Activated T-helper 17 cell treated with anti-CD3 and anti-CD28 coated beads, Interleukin-2, amount 50 U/mL, for 72 hours (primary cell): ENCODE measurements around the gene RAET1E. TPM values are rescaled to one million over a fixed set of nuclear protein-coding genes. Genes with fewer than 3 reads are reported as not detected.
"Not testable (repeated sequence)": the region's sequence is repeated elsewhere in the genome, so short reads cannot be mapped to it uniquely, and the experiment has no call there.

Source experiments
- ATAC-seq: fragments of 150-1000 bp; cut with Tn5 transposase; replicated peaks from 2 replicates; pipeline ENCODE4 v1.10.0; 2021; ENCODE audit warnings: mild to moderate bottlenecking, moderate library complexity
- H3K27ac Mint-ChIP-seq: one replicate; pipeline ENCODE4 v1.8.0; 2022; ENCODE audit warnings: mixed read lengths
- H3K27me3 Mint-ChIP-seq: one replicate; pipeline ENCODE4 v1.8.0; 2022; ENCODE audit warnings: mixed read lengths
- H3K36me3 Mint-ChIP-seq: one replicate; pipeline ENCODE4 v1.8.0; 2022; ENCODE audit warnings: low read depth, mild to moderate bottlenecking, mixed read lengths
- H3K4me1 Mint-ChIP-seq: one replicate; pipeline ENCODE4 v1.8.0; 2022; ENCODE audit warnings: mixed read lengths
- H3K4me3 Mint-ChIP-seq: one replicate; pipeline ENCODE4 v1.8.0; 2022; ENCODE audit warnings: mild to moderate bottlenecking, mixed read lengths
- H3K9me3 Mint-ChIP-seq: one replicate; pipeline ENCODE4 v1.8.0; 2022; ENCODE audit warnings: mixed read lengths
- total RNA-seq, 2 donors: library from RNA; stranded (reverse); gene quantifications; one replicate each; pipeline ENCODE4 v1.2.3, GENCODE V29; 2022

Gene RAET1E
- total RNA-seq, 2 donors from 2014 or later: 0.99 to 4.9 TPM

DNA sequence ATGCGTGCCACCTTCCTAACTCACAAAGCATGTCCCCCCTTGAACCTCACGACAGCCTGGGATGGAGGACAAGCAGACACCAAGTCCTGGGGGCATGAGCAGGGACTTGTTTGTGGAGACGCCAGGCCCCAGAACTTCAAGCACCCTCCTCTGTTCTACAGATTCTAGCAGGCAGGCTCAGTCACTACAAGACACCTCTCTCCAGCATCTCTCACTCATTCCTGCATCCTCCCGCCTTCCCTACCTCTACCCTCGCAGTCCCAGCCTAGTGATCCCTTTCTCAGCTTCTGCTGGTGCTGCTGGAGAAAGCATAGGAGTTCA lies 37.4 kb downstream of the RAET1E start:
- Mint-ChIP-seq H3K27me3 (no peaks in the 10 kb centered on the region), H3K27ac (no peak overlapping the region), H3K9me3 (no peaks in the 10 kb centered on the region), H3K4me3 (no peak overlapping the region), H3K4me1 (peaks cover 3% of the 10 kb centered on the region), H3K36me3 (no peaks in the 10 kb centered on the region)
- no peak for ATAC-seq

DNA sequence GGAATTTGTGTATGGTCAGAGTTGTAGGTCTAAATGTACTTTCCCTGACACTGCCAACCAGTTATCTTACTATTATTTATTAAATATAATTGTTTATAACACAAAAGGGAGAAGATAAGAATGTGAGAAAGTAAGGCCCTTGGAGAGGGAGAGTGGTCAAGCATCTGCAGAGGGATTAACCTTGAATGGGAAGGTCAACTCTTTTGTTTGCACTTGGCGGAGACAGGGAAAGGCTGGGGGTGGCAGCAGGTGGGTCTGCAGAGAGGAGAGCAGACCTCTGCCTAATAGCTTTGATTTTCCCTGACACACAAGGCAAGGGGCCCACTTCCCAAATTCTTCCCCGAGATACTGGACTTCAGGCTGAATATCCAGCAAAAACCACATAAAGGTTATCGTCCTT lies 38.0 kb downstream of the RAET1E start:
- peaks cover 3% of the 10 kb centered on the region for H3K4me1 Mint-ChIP-seq
- no peaks in the 10 kb centered on the region for H3K27me3 Mint-ChIP-seq
- H3K27ac Mint-ChIP-seq: no peak overlapping the region
- ATAC-seq: no peak
- no peak overlapping the region for H3K4me3 Mint-ChIP-seq
- H3K36me3 Mint-ChIP-seq: no peaks in the 10 kb centered on the region
- H3K9me3 Mint-ChIP-seq: no peaks in the 10 kb centered on the region

DNA sequence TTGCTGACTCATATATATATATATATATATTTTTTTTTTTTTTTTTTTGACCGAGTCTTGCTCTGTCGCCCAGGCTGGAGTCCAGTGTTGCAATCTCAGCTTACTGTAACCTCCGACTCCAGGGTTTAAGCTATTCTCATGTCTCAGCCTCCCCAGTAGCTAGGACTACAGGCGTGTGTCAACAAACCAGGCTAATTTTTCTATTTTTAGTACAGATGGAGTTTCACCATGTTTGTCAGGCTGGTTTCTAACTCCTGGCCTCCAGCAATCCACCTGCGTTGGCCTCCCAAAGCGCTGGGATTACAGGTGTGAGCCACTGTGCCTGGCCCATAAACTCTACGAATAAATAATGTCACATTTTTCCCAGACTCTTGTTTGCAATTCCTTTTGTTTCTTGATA lies 38.5 kb downstream of the RAET1E start:
- peaks cover 3% of the 10 kb centered on the region for H3K4me1 Mint-ChIP-seq
- no peak for ATAC-seq
- H3K4me3 Mint-ChIP-seq: no peak overlapping the region
- no peaks in the 10 kb centered on the region for H3K9me3 Mint-ChIP-seq
- no peaks in the 10 kb centered on the region for H3K27me3 Mint-ChIP-seq
- H3K36me3 Mint-ChIP-seq: no peaks in the 10 kb centered on the region
- no peak overlapping the region for H3K27ac Mint-ChIP-seq

DNA sequence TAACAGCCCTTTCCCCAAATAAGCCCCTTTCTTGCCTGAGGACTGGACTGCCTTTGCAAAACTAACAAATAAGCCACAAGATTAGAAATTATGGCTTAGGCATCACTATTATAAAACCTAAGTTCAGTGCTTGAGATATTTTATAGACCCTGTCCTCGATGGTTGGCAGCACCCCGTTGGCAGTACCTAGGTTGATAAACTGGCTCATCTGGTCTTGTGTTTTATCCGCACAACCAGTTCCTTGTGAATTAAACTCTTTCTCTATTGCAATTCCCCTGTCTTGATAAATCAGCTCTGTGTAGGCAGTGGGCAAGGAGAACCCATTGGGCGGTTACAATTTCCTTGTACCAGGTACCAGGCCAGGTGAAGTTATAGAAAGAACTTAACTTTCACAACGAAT lies 40.4 kb downstream of the RAET1E start:
- no peaks in the 10 kb centered on the region for H3K36me3 Mint-ChIP-seq
- no peak overlapping the region for H3K4me3 Mint-ChIP-seq
- no peaks in the 10 kb centered on the region for H3K9me3 Mint-ChIP-seq
- no peaks in the 10 kb centered on the region for H3K27me3 Mint-ChIP-seq
- no peak for ATAC-seq
- peaks cover 7% of the 10 kb centered on the region for H3K4me1 Mint-ChIP-seq
- H3K27ac Mint-ChIP-seq: no peak overlapping the region

DNA sequence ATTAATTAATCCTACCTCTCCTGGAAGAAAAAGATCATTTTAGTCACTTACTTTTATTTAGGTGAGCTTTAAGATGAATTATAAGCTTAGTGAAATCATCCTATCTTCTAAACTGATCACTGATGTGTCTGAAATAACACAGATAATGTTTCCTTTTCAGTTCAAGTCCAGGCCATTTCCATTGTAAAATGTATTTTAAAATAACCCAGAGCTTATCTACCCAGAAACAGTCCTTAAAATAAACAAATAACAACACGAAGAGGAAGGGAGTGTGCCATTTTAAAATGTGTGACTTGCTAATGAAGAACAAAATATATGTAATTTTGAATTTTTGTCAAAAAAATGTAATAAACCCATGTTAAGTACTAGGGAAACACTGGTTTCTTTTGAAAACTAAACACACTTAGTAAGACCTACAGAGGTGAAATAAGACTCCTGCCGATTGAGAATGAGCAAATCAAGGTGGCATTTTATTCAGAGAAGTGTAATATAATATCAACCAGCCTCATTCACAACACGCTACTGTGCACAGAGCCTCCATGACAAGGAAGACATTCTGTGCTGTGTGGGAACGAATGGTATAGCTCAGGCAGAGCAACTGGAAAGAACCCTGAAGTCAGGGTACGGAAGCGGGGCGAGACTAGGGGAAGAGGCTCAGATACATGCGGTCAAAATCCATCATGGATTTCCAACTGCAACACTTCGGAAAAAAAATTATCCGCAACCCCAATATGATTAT lies 41.5 kb downstream of the RAET1E start:
- Mint-ChIP-seq H3K4me3 (no peak overlapping the region), H3K27me3 (no peaks in the 10 kb centered on the region), H3K9me3 (no peaks in the 10 kb centered on the region), H3K27ac (no peak overlapping the region), H3K36me3 (no peaks in the 10 kb centered on the region), H3K4me1 (peaks cover 14% of the 10 kb centered on the region)
- ATAC-seq: no peak

DNA sequence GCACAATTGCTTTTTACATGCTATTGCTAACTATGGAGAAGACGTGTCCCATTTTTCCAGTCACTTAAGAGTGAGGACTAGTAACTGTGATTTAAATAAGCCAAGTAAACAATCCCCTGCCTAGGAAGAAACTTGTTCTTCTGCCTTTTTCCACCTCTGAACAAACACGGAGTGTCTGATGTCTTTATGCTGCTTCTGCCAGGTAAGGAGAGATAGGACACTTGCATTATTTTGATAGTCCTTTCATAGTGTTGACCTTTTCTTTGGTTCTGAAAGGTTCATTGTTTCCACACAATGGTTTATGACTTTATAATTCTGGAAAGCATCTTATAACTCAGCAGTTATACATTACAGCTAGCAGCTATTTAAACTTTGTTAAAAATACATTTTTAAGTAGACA lies 42.2 kb downstream of the RAET1E start:
- no peak overlapping the region for H3K27ac Mint-ChIP-seq
- H3K27me3 Mint-ChIP-seq: no peaks in the 10 kb centered on the region
- peaks cover 16% of the 10 kb centered on the region for H3K4me1 Mint-ChIP-seq
- no peak for ATAC-seq
- H3K4me3 Mint-ChIP-seq: no peak overlapping the region
- H3K36me3 Mint-ChIP-seq: no peaks in the 10 kb centered on the region
- H3K9me3 Mint-ChIP-seq: no peaks in the 10 kb centered on the region

DNA sequence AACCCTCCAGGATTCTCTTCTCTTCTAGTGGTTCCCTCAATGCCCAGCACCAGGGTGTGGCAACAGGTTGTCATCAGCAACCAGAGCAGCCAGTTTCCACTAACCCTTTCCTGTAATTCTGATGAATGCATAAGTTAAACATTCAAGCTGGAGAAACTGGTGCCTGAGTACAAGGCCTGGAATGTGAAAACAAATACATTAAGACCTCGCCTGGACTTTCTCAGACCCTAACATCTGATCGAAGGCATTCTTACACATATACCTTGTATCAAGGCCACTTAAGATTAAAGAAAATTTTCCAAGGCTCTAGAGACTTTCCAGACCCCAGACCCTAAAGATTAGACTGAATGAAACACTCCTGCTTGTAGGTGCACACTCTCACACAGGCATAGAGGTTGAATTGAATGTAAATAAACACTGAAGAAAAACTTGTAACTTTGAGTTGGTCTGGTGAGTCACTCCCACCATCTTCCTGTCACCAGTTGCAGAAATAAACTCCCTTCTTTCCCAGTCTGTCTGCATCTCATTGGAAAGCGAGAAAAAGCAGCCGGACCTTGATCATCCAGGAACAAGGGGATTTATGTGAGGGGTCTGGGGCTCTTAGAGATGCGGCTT lies 42.8 kb downstream of the RAET1E start:
- Mint-ChIP-seq H3K27ac (no peak overlapping the region), H3K4me3 (no peak overlapping the region), H3K9me3 (no peaks in the 10 kb centered on the region), H3K36me3 (no peaks in the 10 kb centered on the region), H3K27me3 (no peaks in the 10 kb centered on the region), H3K4me1 (peaks cover 16% of the 10 kb centered on the region)
- no peak for ATAC-seq

DNA sequence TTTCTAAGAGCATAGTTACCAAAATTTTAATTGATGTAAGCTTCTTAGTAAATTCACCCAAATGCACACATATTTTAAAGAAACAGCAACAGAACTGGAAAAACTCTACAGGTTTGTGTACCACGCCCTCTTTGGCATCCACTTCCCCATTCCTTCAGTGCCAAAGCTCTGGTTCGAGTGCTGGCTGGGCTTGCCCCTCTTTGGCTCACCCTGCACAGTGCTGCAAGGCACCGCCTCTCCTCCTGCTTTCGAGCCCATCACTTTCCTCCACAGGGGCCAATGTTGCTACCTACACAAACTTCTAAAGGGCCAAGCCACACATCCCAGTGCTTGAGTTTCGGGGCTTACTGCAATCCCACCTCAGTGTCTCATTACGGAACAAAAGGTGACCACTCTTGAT lies 43.4 kb downstream of the RAET1E start:
- Mint-ChIP-seq H3K4me1 (peaks cover 16% of the 10 kb centered on the region), H3K36me3 (no peaks in the 10 kb centered on the region), H3K27me3 (no peaks in the 10 kb centered on the region), H3K4me3 (no peak overlapping the region), H3K9me3 (no peaks in the 10 kb centered on the region), H3K27ac (no peak overlapping the region)
- ATAC-seq: no peak

DNA sequence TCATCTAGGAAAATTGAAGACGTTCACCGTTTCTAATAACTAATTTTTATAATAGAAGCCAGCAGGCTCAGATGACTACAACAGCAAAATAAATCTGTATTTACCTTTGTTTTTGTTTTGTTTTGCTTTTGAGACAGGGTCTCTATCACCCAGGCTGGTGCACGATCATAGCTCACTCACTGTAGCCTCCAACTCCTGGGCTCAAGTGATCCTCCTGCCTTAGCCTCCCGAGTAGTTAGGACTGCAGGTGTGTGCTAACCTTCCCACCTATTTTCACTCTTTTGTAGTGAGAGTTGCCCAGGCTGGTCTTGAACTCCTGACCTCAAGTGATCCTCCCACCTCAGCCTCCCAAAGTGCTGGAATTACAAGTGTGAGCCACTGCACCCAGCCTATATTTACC lies 43.9 kb downstream of the RAET1E start:
- H3K36me3 Mint-ChIP-seq, H3K27me3 Mint-ChIP-seq, ATAC-seq, H3K27ac Mint-ChIP-seq, H3K4me3 Mint-ChIP-seq, H3K9me3 Mint-ChIP-seq: not testable (repeated sequence)
- H3K4me1 Mint-ChIP-seq: peaks cover 16% of the 10 kb centered on the region

DNA sequence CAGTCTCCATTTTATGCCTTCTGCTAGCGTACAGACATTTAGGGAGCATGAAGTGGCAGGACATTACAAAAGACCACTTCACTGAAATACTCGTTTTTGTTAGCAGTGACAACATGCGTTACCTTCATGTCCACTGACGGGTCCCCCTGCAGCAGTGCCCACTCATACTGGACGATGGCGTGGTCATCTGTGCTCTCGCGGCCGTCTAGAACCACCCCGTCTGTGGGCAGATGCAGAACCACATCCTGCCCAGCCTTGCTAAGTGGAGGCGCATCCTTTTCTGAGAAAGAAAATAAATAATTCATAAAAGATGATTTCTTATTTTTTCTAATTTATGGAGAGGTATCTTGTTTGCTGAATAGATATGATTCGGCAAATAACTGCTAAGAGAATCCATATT lies 45.0 kb downstream of the RAET1E start:
- Mint-ChIP-seq H3K9me3 (no peaks in the 10 kb centered on the region), H3K36me3 (no peaks in the 10 kb centered on the region), H3K27me3 (no peaks in the 10 kb centered on the region), H3K4me3 (peak overlapping the region; percentile 30), H3K4me1 (peaks cover 16% of the 10 kb centered on the region), H3K27ac (no peak overlapping the region)
- ATAC-seq: peak; percentile 51

DNA sequence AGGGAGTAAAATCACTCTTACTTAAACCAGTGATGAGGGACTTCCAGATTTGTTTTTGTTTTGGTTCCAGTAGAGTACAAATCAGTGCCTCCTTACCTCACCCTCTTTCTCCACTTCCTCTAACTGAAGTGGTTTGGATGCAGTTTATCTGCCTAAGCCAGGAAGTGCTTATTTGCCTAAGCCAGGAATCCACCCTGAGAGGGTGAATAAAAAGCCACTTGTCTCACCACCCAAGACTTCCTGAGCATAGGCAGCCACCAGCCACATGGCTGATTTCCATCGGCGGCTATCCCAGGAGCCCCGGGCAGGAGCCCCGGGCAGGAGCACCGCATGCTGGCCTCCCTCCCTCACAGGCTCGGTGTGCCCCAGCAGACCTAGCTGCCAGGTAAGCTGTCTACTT lies 45.7 kb downstream of the RAET1E start:
- Mint-ChIP-seq H3K27ac (no peak overlapping the region), H3K4me1 (peaks cover 16% of the 10 kb centered on the region), H3K9me3 (no peaks in the 10 kb centered on the region), H3K36me3 (no peaks in the 10 kb centered on the region), H3K27me3 (no peaks in the 10 kb centered on the region), H3K4me3 (peak overlapping the region; percentile 30)
- ATAC-seq: peak; percentile 60

DNA sequence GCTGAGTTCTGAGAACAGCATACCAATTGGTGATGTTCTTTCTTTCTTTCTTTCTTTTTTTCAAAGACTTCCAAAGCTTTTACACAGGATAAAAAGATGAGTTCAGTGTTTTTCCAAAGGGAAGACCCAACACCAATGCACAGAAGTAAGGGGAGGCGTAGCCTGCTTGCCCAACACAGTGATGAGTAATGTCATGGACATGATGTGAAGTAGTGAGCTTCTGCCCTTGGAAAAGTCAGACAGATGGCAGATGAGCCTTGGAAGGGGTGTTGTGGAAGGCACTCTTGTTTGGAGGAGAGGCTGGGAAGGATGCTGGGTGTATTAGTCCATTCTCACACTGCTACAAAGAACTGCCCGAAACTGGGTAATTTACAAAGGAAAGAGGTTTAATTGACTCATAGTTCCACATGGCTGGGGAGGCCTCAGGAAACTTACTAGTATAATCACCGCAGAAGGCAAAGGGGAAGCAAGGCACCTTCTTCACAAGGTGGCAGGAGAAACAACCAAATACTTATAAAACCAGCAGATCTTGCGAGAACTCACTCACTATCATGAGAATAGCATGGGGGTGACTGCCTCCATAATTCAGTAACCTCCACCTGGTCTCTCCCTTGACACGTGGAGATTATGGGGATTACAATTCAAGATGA lies 46.3 kb downstream of the RAET1E start:
- peak; percentile 42 for ATAC-seq
- H3K27ac Mint-ChIP-seq: no peak overlapping the region
- no peaks in the 10 kb centered on the region for H3K27me3 Mint-ChIP-seq
- peak overlapping the region; percentile 30 for H3K4me3 Mint-ChIP-seq
- H3K4me1 Mint-ChIP-seq: peaks cover 16% of the 10 kb centered on the region
- H3K36me3 Mint-ChIP-seq: no peaks in the 10 kb centered on the region
- H3K9me3 Mint-ChIP-seq: no peaks in the 10 kb centered on the region

DNA sequence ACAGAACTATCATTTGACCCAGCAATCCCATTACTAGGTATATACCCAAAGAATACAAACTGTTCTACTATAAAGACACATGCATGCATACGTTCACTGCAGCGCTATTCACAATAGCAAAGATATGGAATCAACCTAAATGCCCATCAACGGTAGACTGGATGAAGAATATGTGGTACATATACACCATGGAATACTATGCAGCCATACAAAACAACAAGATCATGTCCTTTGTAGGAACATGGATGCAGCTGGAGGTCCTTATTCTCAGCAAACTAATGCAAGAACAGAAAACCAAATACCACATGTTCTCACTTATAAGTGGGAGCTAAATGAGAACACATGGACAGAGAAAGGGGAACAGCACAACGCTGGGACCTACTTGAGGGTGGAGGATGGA lies 49.6 kb downstream of the RAET1E start:
- not testable (repeated sequence) for H3K36me3 Mint-ChIP-seq, ATAC-seq, H3K27me3 Mint-ChIP-seq, H3K4me3 Mint-ChIP-seq, H3K27ac Mint-ChIP-seq, H3K9me3 Mint-ChIP-seq
- peaks cover 13% of the 10 kb centered on the region for H3K4me1 Mint-ChIP-seq
